ENCODE measurements around the gene INTS2.
"Not testable (repeated sequence)": the region's sequence is repeated elsewhere in the genome, so short reads cannot be mapped to it uniquely, and the experiment has no call there.

Gene INTS2

GRCh38 chr17:61926826-61927207 lies 965 bp downstream of the INTS2 start:
- H3K4me3 ChIP-seq (ENCODE audit: low read depth, low read length), result peak overlapping the region; percentile 80
- no peak for TF ChIP-seq CTCF (IDR thresholded peaks at IDR 0.05; ENCODE audit: low read depth, low read length)

- H3K4me3 ChIP-seq (ENCODE audit: low read depth, low read length), result not testable (repeated sequence)
Measured at GRCh38 chr17:61915162-61915561, 12.6 kb downstream of the INTS2 start.

- no peak overlapping the region for H3K4me3 ChIP-seq (ENCODE audit: low read depth, low read length)
- TF ChIP-seq CTCF (IDR thresholded peaks at IDR 0.05; ENCODE audit: low read depth, low read length), result no peak
Measured at GRCh38 chr17:61908292-61909037, 19.3 kb downstream of the INTS2 start.

GRCh38 chr17:61907361-61907760 lies 20.4 kb downstream of the INTS2 start:
- H3K4me3 ChIP-seq (ENCODE audit: low read depth, low read length), result no peak overlapping the region
- TF ChIP-seq CTCF (IDR thresholded peaks at IDR 0.05; ENCODE audit: low read depth, low read length), result no peak

GRCh38 chr17:61904094-61904710 lies 23.6 kb downstream of the INTS2 start:
- no peak for TF ChIP-seq CTCF (IDR thresholded peaks at IDR 0.05; ENCODE audit: low read depth, low read length)

GRCh38 chr17:61903251-61903650 lies 24.5 kb downstream of the INTS2 start:
- TF ChIP-seq CTCF (IDR thresholded peaks at IDR 0.05; ENCODE audit: low read depth, low read length), result no peak
- H3K4me3 ChIP-seq (ENCODE audit: low read depth, low read length), result no peak overlapping the region

More at GRCh38 chr17:61904094-61904710, 23.6 kb downstream of the INTS2 start:
- no peak overlapping the region for H3K4me3 ChIP-seq (ENCODE audit: low read depth, low read length)

GRCh38 chr17:61897548-61898180 lies 30.1 kb downstream of the INTS2 start:
- H3K4me3 ChIP-seq (ENCODE audit: low read depth, low read length), result no peak overlapping the region
- TF ChIP-seq CTCF (IDR thresholded peaks at IDR 0.05; ENCODE audit: low read depth, low read length), result no peak
